GM12878 (cell line): ENCODE data around the gene SH3D19. TPM values are rescaled to one million over a fixed set of nuclear protein-coding genes. Genes with fewer than 3 reads are reported as not detected.
A peak's percentile ranks its signal among the peaks of the same experiment; 100 is the strongest.

Experiments
- polyA plus RNA-seq, 11 experiments: library from polyadenylated mRNA; depleted of rRNA in 4 of 11; unstranded in 6 of 11; stranded (reverse) in 5 of 11; fragments of >200 nt; fragmentation: Nextera tagmentation in 4 of 11; fragmentation: Illumina TruSeq in 1 of 11; extraction: Ambion mirVana in 4 of 11; extraction: Trizol in 1 of 11; gene quantifications; 1 replicate in 1 of 11; 2 replicates in 10 of 11; pipeline versions ENCODE4 v1.2.1 to v1.2.3, GENCODE V29; 2011 to 2016; ENCODE audit warnings: inconsistent platforms in 2 of 11, missing spikeins in 2 of 11, low read depth in 1 of 11
- small RNA-seq: library from RNA; depleted of rRNA; stranded (forward); fragments of <200 nt; gene quantifications from one replicate; pipeline ENCODE3, GENCODE V24; 2014
- total RNA-seq, 4 experiments: library from RNA; depleted of rRNA in 3 of 4; stranded (reverse); fragments of >200 nt in 3 of 4; fragmentation: Illumina TruSeq in 1 of 4; extraction: Trizol in 1 of 4; gene quantifications; 2 replicates each; pipeline versions ENCODE4 v1.2.1 to v1.2.3, GENCODE V29; 2013 to 2021
- TF ChIP-seq, protein P1 (sequence below): fragments of 450-650 bp; IDR thresholded peaks from 2 replicates; pipeline ENCODE4 v1.6.1; 2017; ENCODE audit warnings: antibody characterized with exemption, mild to moderate bottlenecking, moderate library complexity

SH3D19 gene
- total and polyA plus RNA-seq, 10 of the 15 experiments (the other 5 are each of a cell fraction or from before 2014, with no cell fraction given), result 0.03 to 6.9 (median 0.33) TPM; not detected in 3

DNA sequence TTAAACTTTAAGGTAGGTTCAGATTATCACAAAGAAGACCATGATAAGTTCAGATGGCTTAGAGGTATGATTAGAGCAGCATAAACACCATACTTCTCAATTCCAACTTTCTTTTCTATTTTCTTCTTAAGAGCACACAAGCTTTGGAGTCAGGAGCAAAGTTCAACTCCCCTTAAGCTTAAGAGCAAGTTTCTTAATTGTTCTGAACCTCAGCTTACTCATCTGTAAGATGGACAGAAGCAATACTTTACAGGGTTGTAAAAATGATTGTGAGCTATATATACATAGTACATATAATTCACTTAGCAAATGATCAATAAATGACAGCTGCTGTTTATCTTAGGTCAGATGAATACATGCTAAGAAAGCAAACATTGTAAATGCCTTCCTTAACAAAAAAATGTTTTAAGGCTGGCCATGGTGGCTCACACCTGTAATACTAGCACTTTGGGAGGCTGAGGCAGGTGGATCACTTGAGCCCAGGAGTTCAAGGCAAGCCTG, 250.9 kb downstream of the SH3D19 start (continued):
- TF ChIP-seq, protein P1, sequence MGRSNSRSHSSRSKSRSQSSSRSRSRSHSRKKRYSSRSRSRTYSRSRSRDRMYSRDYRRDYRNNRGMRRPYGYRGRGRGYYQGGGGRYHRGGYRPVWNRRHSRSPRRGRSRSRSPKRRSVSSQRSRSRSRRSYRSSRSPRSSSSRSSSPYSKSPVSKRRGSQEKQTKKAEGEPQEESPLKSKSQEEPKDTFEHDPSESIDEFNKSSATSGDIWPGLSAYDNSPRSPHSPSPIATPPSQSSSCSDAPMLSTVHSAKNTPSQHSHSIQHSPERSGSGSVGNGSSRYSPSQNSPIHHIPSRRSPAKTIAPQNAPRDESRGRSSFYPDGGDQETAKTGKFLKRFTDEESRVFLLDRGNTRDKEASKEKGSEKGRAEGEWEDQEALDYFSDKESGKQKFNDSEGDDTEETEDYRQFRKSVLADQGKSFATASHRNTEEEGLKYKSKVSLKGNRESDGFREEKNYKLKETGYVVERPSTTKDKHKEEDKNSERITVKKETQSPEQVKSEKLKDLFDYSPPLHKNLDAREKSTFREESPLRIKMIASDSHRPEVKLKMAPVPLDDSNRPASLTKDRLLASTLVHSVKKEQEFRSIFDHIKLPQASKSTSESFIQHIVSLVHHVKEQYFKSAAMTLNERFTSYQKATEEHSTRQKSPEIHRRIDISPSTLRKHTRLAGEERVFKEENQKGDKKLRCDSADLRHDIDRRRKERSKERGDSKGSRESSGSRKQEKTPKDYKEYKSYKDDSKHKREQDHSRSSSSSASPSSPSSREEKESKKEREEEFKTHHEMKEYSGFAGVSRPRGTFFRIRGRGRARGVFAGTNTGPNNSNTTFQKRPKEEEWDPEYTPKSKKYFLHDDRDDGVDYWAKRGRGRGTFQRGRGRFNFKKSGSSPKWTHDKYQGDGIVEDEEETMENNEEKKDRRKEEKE, result no peak

Small RNAs within 50 kb of the gene (small RNA-seq; reads per million reads assigned to genes)
- gene AC104819.2 (not detected), gene RNU6-1282P (not detected), gene SNORD73A (not detected), gene SNORD73B (0.59 reads per million, percentile 14 among the genes with 10 or more reads in this experiment)

Other genes starting within 250 kb of the SH3D19 start
- gene RPS3A, start 226.0 kb downstream of the SH3D19 start, total RNA-seq (2014; rRNA removed), result 2,490 and 2,970 TPM in 2 replicates
- gene RPS3A, start 226.0 kb downstream of the SH3D19 start, total RNA-seq (2014; rRNA removed; fragmentation: Illumina TruSeq; extraction: Trizol), result 4,035 and 4,105 TPM in 2 replicates
- gene RPS3A, start 226.0 kb downstream of the SH3D19 start, total RNA-seq (2021), result 2,962 and 3,106 TPM in 2 replicates
- gene RPS3A, start 226.0 kb downstream of the SH3D19 start, polyA plus RNA-seq (2011; rRNA removed), result 5,827 and 8,647 TPM in 2 replicates
- gene RPS3A, start 226.0 kb downstream of the SH3D19 start, polyA plus RNA-seq (2014; fragmentation: Illumina TruSeq; extraction: Trizol), result 3,671 and 4,649 TPM in 2 replicates
- gene RPS3A, start 226.0 kb downstream of the SH3D19 start, polyA plus RNA-seq (2014; fragmentation: Nextera tagmentation; extraction: Ambion mirVana), result 1,000 to 10,000 TPM; 5,081 to 5,756 TPM
- gene RPS3A, start 226.0 kb downstream of the SH3D19 start, polyA plus RNA-seq (2014; rRNA removed), result 2,593 and 3,382 TPM in 2 replicates
- 1,000 to 10,000 TPM; 1,754 to 1,978 TPM for gene RPS3A, start 226.0 kb downstream of the SH3D19 start, polyA plus RNA-seq (2016; fragmentation: Nextera tagmentation; extraction: Ambion mirVana)
- gene PRSS48, start 48.4 kb downstream of the SH3D19 start, total RNA-seq (2014; rRNA removed), result not detected in 2 replicates
- not detected in 2 replicates for gene PRSS48, start 48.4 kb downstream of the SH3D19 start, total RNA-seq (2014; rRNA removed; fragmentation: Illumina TruSeq; extraction: Trizol)
- gene PRSS48, start 48.4 kb downstream of the SH3D19 start, total RNA-seq (2021), result not detected in 2 replicates
- not detected in 2 replicates for gene PRSS48, start 48.4 kb downstream of the SH3D19 start, polyA plus RNA-seq (2011; rRNA removed)
- gene PRSS48, start 48.4 kb downstream of the SH3D19 start, polyA plus RNA-seq (2014; fragmentation: Illumina TruSeq; extraction: Trizol), result not detected in 2 replicates
- not detected for gene PRSS48, start 48.4 kb downstream of the SH3D19 start, polyA plus RNA-seq (2014; fragmentation: Nextera tagmentation; extraction: Ambion mirVana)
- not detected in 2 replicates for gene PRSS48, start 48.4 kb downstream of the SH3D19 start, polyA plus RNA-seq (2014; rRNA removed)
- gene PRSS48, start 48.4 kb downstream of the SH3D19 start, polyA plus RNA-seq (2016; fragmentation: Nextera tagmentation; extraction: Ambion mirVana), result not detected
- 0.05 and 0.11 TPM in 2 replicates for gene FHIP1A, start 83.6 kb upstream of the SH3D19 start, total RNA-seq (2014; rRNA removed)
- gene FHIP1A, start 83.6 kb upstream of the SH3D19 start, total RNA-seq (2014; rRNA removed; fragmentation: Illumina TruSeq; extraction: Trizol), result 0.09 and 0.13 TPM in 2 replicates
- gene FHIP1A, start 83.6 kb upstream of the SH3D19 start, total RNA-seq (2021), result 0.28 and 0.40 TPM in 2 replicates
- gene FHIP1A, start 83.6 kb upstream of the SH3D19 start, polyA plus RNA-seq (2011; rRNA removed), result 5.5 and 5.9 TPM in 2 replicates
- gene FHIP1A, start 83.6 kb upstream of the SH3D19 start, polyA plus RNA-seq (2014; fragmentation: Illumina TruSeq; extraction: Trizol), result 0.09 and 0.29 TPM in 2 replicates
- gene FHIP1A, start 83.6 kb upstream of the SH3D19 start, polyA plus RNA-seq (2014; fragmentation: Nextera tagmentation; extraction: Ambion mirVana), result under 1 TPM; 0.02 to 0.06 TPM
- 0.18 and 0.27 TPM in 2 replicates for gene FHIP1A, start 83.6 kb upstream of the SH3D19 start, polyA plus RNA-seq (2014; rRNA removed)
- gene FHIP1A, start 83.6 kb upstream of the SH3D19 start, polyA plus RNA-seq (2016; fragmentation: Nextera tagmentation; extraction: Ambion mirVana), result under 1 TPM in 1 of 2 experiments, not detected in 1; 0.17 TPM